Medulla oblongata (tissue), 1 donor: ENCODE measurements around the gene GRAPL.
"Not testable (repeated sequence)": the region's sequence is repeated elsewhere in the genome, so short reads cannot be mapped to it uniquely, and the experiment has no call there.

Experiments used
- DNase-seq: peaks from one replicate; pipeline ENCODE4 v3.0.0-alpha.2; 2015; ENCODE audit errors: extremely low spot score

The GRAPL gene

GRCh38 chr17:19188870-19189708 lies 61.7 kb downstream of the GRAPL start:
- DNase-seq, result not testable (repeated sequence)

GRCh38 chr17:19189781-19190405 lies 62.5 kb downstream of the GRAPL start:
- not testable (repeated sequence) for DNase-seq

GRCh38 chr17:19196382-19197204 lies 69.2 kb downstream of the GRAPL start:
- not testable (repeated sequence) for DNase-seq

- not testable (repeated sequence) for DNase-seq
These were observed 75.1 kb downstream of the GRAPL start for GRCh38 chr17:19202448-19202847.

- DNase-seq, result not testable (repeated sequence)
These were observed 76.0 kb downstream of the GRAPL start for GRCh38 chr17:19203429-19203828.
